GM21515 (cell line): Measurements from ENCODE around the gene SLC25A21.
"Not testable (repeated sequence)": the region's sequence is repeated elsewhere in the genome, so short reads cannot be mapped to it uniquely, and the experiment has no call there.

Experiments
- ATAC-seq: cut with Tn5 transposase; IDR thresholded peaks from one replicate; pipeline ENCODE4 v1.9.1; 2021; ENCODE audit not compliant: unreplicated experiment

Gene SLC25A21

DNA sequence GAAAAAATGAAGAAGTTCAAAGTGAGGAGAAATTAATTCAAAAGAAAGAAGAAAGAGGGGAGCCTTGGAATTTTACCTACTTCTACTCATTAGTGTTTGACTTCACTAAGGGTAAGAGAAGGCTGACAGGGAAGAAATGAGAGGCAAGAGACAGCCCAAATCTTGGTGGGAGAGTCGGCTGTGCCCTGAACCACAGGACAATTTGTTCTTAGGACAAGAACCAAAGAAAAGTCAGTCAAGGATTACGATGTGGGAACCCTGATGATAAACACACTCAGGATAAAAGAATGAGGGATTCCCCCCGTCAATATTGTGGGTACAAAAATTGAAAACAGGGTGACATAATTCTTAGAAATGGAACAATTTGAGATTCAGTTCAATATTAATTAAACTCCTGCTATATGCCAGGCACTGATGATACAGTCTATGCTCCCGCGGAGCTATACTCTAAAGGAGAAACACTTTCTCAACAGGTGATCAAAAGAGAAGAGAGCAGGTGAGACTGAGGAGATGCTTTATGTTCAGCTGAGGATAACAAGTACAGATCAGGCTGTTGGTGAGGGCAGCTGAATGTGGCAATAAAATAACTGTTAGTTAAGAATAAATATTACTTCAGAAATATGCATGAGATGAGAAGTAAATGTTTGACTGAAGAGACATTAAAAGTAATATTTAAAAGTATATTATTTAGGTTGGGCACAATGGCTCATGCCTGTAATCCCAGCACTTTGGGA, 175.4 kb downstream of the SLC25A21 start:
- ATAC-seq: no peak

DNA sequence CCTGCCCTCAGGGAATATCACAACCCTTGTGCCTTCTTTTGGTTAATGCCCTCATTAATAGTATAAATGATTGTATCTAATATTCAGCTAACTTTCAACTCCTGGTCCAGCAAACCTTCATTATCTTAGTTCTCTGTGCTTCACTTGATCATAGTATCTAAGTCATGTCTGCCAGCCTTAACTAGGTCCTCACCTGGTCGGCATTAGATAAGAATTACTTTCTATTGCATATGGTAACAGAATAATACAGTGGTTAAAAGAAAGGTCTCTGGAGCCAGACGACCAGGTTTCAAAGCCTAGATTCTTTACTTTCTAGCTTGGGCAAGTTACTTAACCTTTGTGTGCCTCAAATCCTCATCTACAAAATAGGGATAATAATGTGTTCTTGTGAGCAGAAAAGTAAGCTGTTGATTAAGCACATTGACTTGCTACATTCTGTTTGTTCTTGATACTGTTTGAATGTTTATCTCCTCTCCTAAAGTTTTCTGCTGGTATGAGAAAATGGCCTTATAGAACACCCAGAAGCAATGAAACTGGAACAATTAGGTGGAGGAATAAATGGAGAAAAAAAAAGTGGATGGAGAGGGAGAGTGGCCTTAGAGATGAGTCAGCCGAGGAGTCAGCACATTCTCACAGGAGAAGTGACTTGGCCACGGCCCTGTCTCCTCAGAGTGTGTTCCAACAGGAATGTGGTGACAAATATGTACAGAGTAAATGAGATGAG, 176.1 kb downstream of the SLC25A21 start:
- no peak for ATAC-seq

DNA sequence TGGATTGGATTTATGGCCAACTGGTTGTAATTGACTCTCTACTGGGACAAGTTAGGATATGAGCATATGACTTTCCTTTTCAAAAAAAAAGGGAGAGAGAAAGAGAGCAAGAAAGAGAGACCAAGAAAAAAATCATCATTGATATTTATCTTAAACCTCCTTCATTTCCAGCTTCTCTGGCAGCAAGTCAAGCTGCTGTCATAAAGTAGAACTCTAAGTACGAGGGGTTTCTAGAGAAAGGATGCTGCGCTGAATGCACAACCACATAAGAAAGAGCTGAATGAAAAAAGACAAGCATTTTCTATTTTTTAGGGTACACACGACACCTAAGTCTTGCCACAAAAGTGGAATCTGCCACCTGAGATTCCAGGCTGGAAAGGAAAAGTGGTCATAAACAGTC, 182.6 kb downstream of the SLC25A21 start:
- no peak for ATAC-seq

DNA sequence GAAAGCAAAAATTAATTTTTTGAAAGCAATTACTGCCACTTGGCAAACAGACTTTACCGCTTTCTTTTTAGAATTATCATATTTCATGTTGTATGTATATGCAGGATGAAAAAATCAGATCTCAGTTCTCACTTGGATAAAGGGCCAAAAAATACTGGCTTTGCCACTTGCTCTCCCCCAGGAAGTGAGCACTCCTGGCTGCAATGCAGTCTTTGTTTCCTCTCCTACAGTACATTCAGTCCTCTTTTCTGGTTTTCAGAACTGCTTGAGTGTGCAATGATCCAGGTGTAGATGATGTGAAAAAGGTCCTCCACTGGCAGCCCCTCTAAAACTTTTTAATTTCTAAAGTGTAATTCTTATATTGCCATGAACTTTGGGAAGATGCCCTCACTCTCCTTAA, 183.4 kb downstream of the SLC25A21 start:
- ATAC-seq: no peak

DNA sequence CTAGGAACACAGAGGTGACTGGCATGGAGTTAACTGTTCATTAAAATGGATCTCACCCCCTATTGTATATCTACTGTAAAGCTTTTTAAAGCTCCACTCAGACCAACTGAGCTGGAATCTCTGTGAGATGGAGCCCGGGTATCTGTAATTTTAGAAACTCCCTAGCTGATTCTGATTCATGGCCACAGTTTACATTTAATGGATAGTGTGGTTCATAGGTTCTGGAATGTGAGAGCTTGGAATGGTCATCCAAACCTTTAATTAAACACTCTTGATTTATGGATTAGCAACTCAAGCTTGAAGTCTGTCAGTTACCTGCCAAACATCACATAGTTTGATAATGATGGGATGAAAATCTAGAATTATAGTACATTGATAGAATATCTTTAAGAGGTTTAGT, 183.8 kb downstream of the SLC25A21 start:
- no peak for ATAC-seq

DNA sequence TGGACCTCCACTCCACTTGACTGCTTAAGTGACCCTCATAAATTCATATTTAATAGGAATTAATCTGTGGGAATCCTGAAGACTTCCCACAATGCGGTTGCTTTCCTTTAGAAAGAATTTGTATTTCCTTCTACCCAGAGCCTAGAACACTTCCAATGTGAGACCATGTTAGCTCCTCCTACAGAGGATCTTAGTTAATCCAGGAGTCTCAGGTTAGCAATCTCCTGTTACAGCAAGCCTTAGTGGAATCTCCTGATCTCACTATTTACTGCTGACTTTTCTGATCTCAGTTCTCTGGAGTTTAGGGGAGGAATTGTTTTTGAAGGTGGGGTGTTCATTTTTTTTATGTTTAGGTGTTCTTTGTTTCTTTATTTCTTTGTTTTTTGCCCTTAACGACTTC, 186.0 kb downstream of the SLC25A21 start:
- no peak for ATAC-seq

DNA sequence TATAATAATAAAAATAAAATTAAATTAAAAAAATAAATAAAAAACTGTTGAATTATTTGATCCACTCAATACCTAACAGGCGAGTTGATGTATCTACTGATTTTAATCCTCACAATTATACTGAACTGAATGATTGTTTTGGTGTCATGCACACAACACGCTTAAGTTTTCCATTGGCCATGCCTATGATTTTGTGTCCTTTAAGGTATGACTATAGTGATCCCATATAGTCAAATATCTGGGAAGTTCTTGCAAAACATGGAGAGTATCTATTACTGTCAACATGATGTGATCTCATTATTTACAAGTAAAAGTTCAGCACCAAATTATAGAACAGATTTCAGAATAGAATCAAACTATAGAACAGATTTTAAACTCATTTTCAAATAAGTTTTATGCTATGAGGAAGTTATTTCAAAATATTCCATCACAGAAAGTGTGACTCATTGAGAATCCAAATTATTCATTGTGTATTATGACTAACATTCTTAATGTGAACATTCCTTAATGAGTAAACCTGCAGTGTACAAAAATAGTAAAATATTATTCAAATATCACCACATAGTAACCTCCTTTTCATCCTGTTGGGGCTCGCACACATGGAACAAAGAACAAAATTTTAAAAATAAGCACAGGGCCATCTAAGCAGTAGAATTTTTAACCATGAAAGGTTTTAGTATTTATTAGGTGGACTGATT, 190.4 kb downstream of the SLC25A21 start:
- ATAC-seq: no peak

DNA sequence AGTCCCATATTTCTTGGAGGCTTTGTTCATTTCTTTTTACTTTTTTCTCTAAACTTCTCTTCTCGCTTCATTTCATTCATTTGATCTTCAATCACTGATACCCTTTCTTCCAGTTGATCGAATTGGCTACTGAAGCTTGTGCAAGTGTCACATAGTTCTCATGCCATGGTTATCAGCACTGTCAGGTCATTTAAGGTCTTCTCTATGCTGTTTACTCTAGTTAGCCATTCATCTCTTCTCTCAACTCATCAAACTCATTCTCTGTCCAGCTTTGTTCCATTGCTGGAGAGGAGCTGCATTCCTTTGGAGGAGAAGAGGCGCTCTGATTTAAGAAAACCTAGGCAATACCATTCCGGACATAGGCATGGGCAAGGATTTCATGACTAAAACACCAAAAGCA, 192.0 kb downstream of the SLC25A21 start:
- not testable (repeated sequence) for ATAC-seq

DNA sequence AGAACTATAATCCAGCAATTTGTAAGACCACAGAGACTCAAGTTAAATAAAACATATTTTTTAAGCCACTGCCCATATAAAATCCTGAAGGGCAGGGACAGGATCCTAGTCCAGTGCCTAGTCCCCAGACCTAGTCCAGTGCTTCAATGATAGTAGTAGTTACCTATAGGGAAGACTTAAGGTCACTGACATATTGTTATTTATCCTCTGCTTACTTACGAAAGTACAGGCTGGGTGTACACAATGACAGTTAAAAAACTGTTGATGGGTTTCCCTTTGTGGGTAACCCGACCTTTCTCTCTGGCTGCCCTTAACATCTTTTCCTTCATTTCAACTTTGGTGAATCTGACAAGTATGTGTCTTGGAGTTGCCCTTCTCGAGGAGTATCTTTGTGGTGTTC, 192.5 kb downstream of the SLC25A21 start:
- ATAC-seq: no peak

DNA sequence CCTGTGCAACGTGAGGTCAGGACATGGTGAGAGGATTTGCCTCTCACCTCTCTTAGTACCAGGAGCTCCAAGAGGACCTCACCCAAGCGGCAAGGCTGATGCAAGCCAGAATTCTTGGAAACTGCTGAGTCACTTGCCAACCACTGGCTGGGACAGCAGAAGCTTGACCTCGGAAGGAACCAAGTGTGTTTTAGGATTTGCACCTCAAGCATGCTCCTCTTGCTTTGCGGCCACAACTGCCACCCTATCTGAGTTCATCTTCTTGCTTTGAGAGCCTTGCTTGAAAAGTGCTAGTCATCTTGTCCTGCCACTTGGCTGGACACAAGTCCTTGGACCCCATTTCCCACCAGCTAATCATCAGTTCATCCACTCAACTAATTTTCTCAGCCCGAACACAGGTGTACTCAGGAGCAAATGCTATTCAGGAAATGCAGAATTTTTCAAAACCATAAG, 195.8 kb downstream of the SLC25A21 start:
- no peak for ATAC-seq

DNA sequence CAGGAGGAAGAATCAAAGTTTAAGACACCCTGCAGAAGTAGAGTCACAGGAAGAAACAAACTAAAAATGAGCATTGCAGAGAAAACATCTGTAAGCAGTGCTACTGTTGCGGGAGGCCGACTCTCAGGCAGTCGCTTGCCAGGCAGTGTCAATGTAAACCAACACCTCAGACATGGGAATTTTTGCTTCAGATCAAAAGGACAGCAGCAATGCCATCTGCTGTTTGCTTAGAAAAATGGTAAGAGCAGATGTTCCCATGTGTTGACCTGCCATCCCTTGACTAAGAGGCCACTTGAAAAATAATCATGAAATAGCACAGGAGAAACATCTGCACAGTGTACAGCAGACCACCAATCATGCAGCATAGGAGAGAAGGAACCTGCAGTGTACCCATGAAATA, 196.6 kb downstream of the SLC25A21 start:
- no peak for ATAC-seq

DNA sequence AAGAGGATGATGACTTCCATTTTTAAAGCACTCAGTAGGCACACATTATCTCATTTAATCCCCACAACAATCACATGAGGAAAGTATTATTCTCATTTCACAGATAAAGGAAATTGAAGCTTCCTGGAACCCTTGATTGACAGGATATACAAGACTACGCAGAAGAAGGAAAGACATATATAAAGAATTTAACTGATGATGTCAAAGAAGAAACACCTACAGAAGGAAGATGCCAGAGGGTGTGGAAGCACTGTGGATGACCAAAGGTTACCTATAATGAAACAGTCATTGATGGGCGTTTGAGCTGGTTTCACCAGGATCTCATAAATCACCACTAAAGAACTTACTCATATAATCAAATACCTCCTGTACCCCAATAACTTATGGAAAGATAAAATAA, 197.4 kb downstream of the SLC25A21 start:
- ATAC-seq: no peak

DNA sequence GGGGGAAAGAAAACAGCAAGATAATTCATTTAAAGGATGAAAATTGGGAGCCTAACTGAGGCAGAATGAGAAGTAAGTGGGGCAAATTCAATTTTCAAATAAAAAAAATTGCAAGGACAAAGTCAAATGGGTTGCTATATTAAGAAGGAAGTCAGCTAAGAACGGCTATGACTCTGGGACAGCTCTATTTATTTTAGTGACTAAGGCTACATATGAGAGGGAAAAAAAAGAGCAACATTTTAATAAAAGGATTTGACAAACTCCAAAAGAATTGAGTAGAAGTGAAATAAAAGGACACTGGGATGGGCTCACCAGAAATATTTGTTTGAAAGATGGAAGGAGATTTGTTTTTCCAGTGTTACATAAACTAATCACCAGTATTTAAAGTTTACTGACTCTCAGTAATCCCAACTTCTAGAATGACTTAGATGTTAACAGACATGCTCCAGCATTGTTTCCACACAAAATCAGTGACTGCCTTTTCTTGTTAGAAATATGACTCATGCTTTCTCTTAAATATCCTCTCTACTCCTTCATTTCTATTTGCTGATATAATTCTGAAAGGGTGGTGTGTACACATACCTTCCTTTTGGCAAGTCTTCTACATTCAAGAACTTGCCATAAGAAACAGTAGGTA, 198.5 kb downstream of the SLC25A21 start:
- ATAC-seq: no peak

DNA sequence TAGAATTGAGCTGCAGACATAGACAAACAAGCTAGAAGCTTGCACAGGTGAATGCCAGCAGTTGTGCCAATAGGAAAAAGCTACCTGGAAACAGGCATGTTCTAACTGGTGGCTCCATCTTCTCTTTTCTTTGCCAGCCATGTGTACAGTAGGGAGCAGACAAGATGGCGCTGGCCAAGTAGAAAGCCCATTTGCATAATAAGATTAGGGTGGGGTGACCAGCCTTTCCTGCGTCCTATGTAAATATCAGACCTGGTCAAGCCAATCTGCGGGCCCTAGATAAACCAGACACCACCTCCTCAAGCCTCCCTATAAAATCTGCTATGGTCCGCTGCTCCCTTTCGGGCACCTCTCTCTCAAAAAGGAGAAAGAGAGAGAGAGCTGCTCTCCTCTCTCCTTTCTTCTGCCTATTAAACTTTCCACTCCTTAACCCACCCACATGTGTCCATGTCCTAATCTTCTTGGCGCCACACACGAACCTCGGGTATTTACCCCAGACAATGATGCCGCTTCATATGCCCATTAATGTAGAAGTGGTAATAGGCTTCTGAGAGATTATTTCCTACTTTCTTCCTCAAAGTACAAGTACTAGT, 201.0 kb downstream of the SLC25A21 start:
- ATAC-seq: no peak

DNA sequence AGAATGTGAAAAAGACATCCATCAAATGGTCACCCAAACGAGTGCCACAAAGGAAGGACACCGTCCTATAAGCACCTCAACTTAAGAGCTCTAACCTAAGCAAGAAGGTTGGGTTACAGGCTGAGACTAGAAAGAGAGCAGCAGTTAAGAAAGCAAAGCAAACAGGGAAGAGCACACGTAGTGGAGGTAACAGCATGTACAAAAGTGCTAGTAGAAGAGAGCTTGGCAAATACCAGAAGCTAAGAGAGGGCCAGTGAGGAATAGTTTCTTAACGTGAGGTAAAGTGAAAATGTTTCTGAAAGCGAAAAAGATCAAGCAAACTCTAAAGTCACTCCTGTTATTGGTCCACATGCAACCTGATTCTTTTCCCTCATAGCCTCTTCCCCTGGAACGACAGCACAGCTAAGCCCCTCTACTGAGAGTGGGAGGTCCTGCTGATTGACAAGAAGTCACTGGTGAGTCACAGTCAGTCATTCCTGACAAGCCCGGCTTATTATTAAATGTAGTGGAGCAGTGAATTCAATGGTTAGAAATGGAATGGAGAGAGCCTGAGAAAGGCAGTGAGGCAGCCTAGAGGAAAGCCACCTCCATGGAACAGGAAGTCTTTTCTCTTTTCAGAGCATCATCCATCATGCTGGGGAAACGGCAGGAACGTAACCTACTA, 204.4 kb downstream of the SLC25A21 start:
- ATAC-seq: no peak

DNA sequence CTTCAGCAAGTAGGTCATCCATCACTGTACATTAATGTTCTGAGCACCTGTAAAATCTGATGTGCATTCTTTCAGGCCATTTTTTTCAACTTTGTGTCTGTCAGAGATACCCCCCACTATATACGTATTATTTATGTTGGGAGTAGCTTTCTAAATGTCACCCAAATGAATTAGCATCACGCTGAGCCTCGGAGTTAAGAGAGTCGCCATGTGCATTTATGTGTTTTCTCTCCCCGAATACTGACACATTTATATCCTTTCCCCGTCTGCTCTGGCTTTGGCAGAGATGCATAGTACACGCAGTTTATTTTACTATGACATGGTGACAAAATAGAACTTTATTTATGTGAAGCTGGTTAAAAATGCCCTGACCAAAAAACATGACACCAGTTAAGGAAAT, 216.4 kb downstream of the SLC25A21 start:
- no peak for ATAC-seq

DNA sequence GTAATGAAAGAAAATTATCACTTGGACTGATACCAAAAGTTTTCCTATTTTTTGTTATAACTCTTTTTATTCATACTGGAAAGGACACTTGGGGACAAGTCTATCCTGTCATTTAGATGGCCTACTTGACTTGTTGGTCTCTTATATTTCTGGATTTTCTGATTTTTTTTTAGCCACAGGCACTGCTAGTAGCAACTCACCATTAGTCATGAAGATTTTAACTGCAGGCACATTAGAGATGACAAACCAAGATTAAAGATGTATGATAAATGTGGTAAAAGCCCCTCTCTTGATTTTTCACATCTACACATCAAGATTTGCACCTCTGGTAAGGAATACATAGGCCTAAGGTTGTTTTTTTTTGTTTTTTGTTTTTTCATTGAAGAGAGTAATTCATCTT, 217.0 kb downstream of the SLC25A21 start:
- no peak for ATAC-seq

DNA sequence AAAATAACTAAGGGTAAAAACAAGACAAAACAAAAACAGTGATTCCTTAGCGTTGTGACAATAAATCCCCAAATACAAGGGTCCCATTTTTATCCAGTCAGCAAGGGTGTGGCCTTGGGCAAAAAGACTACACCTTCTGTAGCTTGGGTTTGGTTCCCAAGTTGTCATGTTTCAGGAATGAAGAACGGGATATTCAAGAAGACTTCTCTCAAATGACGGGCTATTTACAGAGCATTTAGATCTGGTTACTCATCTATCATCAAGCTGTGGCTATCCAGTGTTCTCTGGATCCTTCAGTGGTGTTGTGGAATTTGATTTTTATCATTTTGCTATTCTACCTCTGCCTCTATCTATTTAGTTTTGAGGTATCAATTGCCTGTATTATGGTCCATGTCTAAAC, 219.7 kb downstream of the SLC25A21 start:
- ATAC-seq: no peak

DNA sequence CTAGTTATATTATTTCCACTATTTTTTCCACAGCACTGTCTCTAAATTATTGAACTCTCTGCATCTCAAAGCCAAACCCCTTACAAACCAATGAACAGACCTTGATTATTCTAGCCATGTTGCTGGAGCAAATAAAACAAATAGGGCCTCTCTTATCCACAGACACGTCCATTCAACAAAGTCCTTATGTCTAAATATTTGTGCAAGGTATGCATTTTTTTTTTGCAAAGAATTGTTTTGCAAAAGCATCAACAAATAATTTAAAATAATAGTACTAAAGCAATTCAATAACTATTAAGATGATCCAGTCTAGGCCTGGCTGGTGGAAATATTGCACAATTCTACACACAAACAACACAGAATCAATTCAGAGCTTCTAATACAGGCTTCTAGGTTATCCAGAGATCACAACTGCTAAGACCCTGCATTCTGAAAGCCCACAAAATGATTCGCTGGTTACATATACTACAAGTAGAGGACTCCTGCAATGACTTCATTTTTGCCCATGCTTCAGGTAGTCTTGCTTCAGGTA, 221.0 kb downstream of the SLC25A21 start:
- no peak for ATAC-seq

DNA sequence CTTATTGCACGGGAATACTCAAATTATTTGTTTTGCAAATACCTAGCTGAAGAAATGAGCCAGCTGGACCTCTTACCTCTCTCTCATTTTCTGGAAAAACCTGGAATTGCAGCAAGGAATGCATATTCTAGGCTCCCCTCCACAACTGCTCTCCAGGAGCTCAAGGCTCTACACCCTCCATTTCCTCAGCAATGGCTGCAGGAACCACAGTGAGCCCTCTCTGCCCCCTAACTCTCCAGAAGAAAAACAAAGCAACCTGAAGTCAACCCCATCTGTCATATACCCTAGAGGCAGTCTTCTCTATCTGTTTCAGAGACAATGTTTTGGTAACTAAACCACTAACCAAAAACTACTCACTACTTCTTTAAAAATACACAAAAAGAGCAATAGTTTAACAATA, 221.6 kb downstream of the SLC25A21 start:
- no peak for ATAC-seq
